ENCODE measurements around the gene APBA1.

DNA sequence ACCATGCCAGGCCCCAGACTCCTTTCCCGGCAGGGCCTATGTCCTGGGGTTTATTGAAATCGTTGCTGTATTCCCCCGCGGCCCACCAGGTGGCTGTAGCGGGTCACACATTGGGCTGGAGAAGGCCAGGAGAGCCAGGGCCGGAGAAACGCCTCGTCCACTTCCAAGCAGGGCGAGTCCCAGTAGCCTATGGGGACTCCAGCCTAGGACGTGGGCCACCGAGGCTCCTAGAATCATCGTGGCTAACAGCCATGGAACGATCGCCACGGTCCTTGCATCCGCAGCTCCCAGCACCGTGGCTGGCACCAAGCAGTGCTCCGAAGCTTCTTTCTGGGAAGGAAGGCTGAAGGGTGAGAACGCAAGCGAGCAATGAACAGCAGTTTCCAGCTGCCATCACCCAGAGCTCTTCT, 259.4 kb downstream of the APBA1 start:
- TF ChIP-seq FOXM1 (IDR thresholded peaks at IDR 0.05; ENCODE audit: low read depth) (no peak), FOSL2 (IDR thresholded peaks at IDR 0.05; ENCODE audit: borderline replicate concordance, low read depth) (no peak), YY1 (IDR thresholded peaks at IDR 0.05; ENCODE audit: low read depth) (no peak), TAF1 (IDR thresholded peaks at IDR 0.05; ENCODE audit: borderline replicate concordance, low read depth, low read length) (no peak), SMC3 (IDR thresholded peaks at IDR 0.05; ENCODE audit: low read depth, low read length) (peak; percentile 69)
- TF ChIP-seq, protein P1, sequence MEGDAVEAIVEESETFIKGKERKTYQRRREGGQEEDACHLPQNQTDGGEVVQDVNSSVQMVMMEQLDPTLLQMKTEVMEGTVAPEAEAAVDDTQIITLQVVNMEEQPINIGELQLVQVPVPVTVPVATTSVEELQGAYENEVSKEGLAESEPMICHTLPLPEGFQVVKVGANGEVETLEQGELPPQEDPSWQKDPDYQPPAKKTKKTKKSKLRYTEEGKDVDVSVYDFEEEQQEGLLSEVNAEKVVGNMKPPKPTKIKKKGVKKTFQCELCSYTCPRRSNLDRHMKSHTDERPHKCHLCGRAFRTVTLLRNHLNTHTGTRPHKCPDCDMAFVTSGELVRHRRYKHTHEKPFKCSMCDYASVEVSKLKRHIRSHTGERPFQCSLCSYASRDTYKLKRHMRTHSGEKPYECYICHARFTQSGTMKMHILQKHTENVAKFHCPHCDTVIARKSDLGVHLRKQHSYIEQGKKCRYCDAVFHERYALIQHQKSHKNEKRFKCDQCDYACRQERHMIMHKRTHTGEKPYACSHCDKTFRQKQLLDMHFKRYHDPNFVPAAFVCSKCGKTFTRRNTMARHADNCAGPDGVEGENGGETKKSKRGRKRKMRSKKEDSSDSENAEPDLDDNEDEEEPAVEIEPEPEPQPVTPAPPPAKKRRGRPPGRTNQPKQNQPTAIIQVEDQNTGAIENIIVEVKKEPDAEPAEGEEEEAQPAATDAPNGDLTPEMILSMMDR (IDR thresholded peaks at IDR 0.05), result peak; percentile 61
- TF ChIP-seq, protein P2, sequence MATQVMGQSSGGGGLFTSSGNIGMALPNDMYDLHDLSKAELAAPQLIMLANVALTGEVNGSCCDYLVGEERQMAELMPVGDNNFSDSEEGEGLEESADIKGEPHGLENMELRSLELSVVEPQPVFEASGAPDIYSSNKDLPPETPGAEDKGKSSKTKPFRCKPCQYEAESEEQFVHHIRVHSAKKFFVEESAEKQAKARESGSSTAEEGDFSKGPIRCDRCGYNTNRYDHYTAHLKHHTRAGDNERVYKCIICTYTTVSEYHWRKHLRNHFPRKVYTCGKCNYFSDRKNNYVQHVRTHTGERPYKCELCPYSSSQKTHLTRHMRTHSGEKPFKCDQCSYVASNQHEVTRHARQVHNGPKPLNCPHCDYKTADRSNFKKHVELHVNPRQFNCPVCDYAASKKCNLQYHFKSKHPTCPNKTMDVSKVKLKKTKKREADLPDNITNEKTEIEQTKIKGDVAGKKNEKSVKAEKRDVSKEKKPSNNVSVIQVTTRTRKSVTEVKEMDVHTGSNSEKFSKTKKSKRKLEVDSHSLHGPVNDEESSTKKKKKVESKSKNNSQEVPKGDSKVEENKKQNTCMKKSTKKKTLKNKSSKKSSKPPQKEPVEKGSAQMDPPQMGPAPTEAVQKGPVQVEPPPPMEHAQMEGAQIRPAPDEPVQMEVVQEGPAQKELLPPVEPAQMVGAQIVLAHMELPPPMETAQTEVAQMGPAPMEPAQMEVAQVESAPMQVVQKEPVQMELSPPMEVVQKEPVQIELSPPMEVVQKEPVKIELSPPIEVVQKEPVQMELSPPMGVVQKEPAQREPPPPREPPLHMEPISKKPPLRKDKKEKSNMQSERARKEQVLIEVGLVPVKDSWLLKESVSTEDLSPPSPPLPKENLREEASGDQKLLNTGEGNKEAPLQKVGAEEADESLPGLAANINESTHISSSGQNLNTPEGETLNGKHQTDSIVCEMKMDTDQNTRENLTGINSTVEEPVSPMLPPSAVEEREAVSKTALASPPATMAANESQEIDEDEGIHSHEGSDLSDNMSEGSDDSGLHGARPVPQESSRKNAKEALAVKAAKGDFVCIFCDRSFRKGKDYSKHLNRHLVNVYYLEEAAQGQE (IDR thresholded peaks at IDR 0.05; ENCODE audit: low read depth, low read length), result no peak
- TF ChIP-seq, protein P3, sequence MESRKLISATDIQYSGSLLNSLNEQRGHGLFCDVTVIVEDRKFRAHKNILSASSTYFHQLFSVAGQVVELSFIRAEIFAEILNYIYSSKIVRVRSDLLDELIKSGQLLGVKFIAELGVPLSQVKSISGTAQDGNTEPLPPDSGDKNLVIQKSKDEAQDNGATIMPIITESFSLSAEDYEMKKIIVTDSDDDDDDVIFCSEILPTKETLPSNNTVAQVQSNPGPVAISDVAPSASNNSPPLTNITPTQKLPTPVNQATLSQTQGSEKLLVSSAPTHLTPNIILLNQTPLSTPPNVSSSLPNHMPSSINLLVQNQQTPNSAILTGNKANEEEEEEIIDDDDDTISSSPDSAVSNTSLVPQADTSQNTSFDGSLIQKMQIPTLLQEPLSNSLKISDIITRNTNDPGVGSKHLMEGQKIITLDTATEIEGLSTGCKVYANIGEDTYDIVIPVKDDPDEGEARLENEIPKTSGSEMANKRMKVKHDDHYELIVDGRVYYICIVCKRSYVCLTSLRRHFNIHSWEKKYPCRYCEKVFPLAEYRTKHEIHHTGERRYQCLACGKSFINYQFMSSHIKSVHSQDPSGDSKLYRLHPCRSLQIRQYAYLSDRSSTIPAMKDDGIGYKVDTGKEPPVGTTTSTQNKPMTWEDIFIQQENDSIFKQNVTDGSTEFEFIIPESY (IDR thresholded peaks at IDR 0.05; ENCODE audit: borderline replicate concordance, low read depth), result no peak
